ENCODE data around the gene SBF1. TPM values are rescaled to one million over a fixed set of nuclear protein-coding genes. Genes with fewer than 3 reads are reported as not detected.
"Not testable (repeated sequence)": the region's sequence is repeated elsewhere in the genome, so short reads cannot be mapped to it uniquely, and the experiment has no call there.

The SBF1 gene
- total RNA-seq, 1 experiment from 2014 or later: 82.1 TPM

GRCh38 chr22:50522806-50523438 is 48.1 kb upstream of the SBF1 start:
- Mint-ChIP-seq H3K4me3 (ENCODE audit: unreplicated experiment) (no peak overlapping the region), H3K27me3 (ENCODE audit: insufficient read depth, unreplicated experiment) (no peaks in the 10 kb centered on the region), H3K4me1 (ENCODE audit: insufficient read depth, unreplicated experiment) (peaks cover 14% of the 10 kb centered on the region), H3K9me3 (ENCODE audit: unreplicated experiment) (no peaks in the 10 kb centered on the region), H3K27ac (ENCODE audit: low read depth, unreplicated experiment) (no peak overlapping the region), H3K36me3 (ENCODE audit: insufficient read depth, unreplicated experiment) (peaks cover 60% of the 10 kb centered on the region)
- no TSS peak for BruUV-seq (replicated peaks)
- intact Hi-C loops (cut with micrococcal nuclease): no loop called here
- ChIA-PET POLR2A (interaction anchor here (0.6 to 1.1 kb wide), 3 partner anchors 14 to 41 kb away, joined by 3 to 4 read pairs (median 3); partner anchors contain the start of genes LMF2 and NCAPH2), CTCF (interaction anchor here (0.7 to 1.4 kb wide), 3 partner anchors 14 to 98 kb away, joined by 3 to 8 read pairs (median 4); partner anchors contain the start of gene SYCE3)
- no peak for DNase-seq (ENCODE audit: unreplicated experiment)
- TF ChIP-seq CTCF (IDR thresholded peaks at IDR 0.05; ENCODE audit: unreplicated experiment): no peak

GRCh38 chr22:50522208-50522805 is 47.5 kb upstream of the SBF1 start:
- ChIA-PET POLR2A (interaction anchor here (0.6 to 1.1 kb wide), 3 partner anchors 13 to 41 kb away, joined by 3 to 4 read pairs (median 3); partner anchors contain the start of genes LMF2 and NCAPH2), CTCF (interaction anchor here (1.0 to 1.4 kb wide), 2 partner anchors 41 to 99 kb away, joined by 4 to 8 read pairs; partner anchors contain the start of gene SYCE3)
- BruUV-seq (replicated peaks): no TSS peak
- peaks cover 55% of the 10 kb centered on the region for H3K36me3 Mint-ChIP-seq (ENCODE audit: insufficient read depth, unreplicated experiment)
- intact Hi-C loops (cut with micrococcal nuclease): no loop called here
- no peaks in the 10 kb centered on the region for H3K9me3 Mint-ChIP-seq (ENCODE audit: unreplicated experiment)
- TF ChIP-seq CTCF (IDR thresholded peaks at IDR 0.05; ENCODE audit: unreplicated experiment): no peak
- H3K27me3 Mint-ChIP-seq (ENCODE audit: insufficient read depth, unreplicated experiment): no peaks in the 10 kb centered on the region
- H3K4me1 Mint-ChIP-seq (ENCODE audit: insufficient read depth, unreplicated experiment): peaks cover 13% of the 10 kb centered on the region
- H3K27ac Mint-ChIP-seq (ENCODE audit: low read depth, unreplicated experiment): no peak overlapping the region
- DNase-seq (ENCODE audit: unreplicated experiment): no peak
- no peak overlapping the region for H3K4me3 Mint-ChIP-seq (ENCODE audit: unreplicated experiment)

GRCh38 chr22:50521710-50522109 is 46.9 kb upstream of the SBF1 start:
- DNase-seq (ENCODE audit: unreplicated experiment): no peak
- Mint-ChIP-seq H3K4me3 (ENCODE audit: unreplicated experiment) (no peak overlapping the region), H3K27ac (ENCODE audit: low read depth, unreplicated experiment) (no peak overlapping the region), H3K36me3 (ENCODE audit: insufficient read depth, unreplicated experiment) (peaks cover 53% of the 10 kb centered on the region), H3K4me1 (ENCODE audit: insufficient read depth, unreplicated experiment) (peaks cover 7% of the 10 kb centered on the region), H3K9me3 (ENCODE audit: unreplicated experiment) (no peaks in the 10 kb centered on the region), H3K27me3 (ENCODE audit: insufficient read depth, unreplicated experiment) (no peaks in the 10 kb centered on the region)
- TF ChIP-seq CTCF (IDR thresholded peaks at IDR 0.05; ENCODE audit: unreplicated experiment): no peak
- ChIA-PET POLR2A (interaction anchor here (1.1 kb wide), 1 partner anchor 14 kb away, joined by 4 read pairs; the partner anchor contains the start of genes LMF2 and NCAPH2), CTCF (interaction anchor here (1.4 kb wide), 1 partner anchor 42 kb away, joined by 8 read pairs; the partner anchor contains the start of gene SYCE3)
- intact Hi-C loops (cut with micrococcal nuclease): no loop called here
- BruUV-seq (replicated peaks): no TSS peak

GRCh38 chr22:50520826-50521453 is 46.1 kb upstream of the SBF1 start:
- Mint-ChIP-seq H3K9me3 (ENCODE audit: unreplicated experiment) (no peaks in the 10 kb centered on the region), H3K27ac (ENCODE audit: low read depth, unreplicated experiment) (no peak overlapping the region), H3K27me3 (ENCODE audit: insufficient read depth, unreplicated experiment) (no peaks in the 10 kb centered on the region), H3K4me3 (ENCODE audit: unreplicated experiment) (no peak overlapping the region), H3K4me1 (ENCODE audit: insufficient read depth, unreplicated experiment) (peaks cover 7% of the 10 kb centered on the region), H3K36me3 (ENCODE audit: insufficient read depth, unreplicated experiment) (peaks cover 51% of the 10 kb centered on the region)
- BruUV-seq (replicated peaks): no TSS peak
- POLR2A ChIA-PET: no interaction called here
- CTCF ChIA-PET: no interaction called here
- no peak for DNase-seq (ENCODE audit: unreplicated experiment)
- intact Hi-C loops (cut with micrococcal nuclease): no loop called here
- no peak for TF ChIP-seq CTCF (IDR thresholded peaks at IDR 0.05; ENCODE audit: unreplicated experiment)

DNA sequence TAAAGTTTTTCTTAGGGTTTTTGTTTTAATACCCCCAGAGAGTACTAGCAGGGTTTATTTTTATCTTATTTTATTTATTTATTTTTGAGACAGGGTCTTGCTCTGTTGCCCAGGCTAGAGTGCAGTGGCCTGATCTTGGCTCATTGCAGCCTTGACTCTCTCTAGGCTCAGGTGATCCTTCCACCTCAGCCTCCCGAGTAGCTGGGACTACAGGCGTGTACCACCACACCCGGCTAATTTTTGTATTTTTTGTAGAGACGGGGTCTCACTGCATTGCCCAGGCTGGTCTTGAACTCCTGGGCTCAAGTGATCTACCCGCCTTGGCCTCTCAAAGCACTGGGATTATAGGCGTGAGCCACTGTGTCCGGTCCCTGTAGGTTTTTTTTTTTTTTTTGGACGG is 45.3 kb upstream of the SBF1 start:
- H3K9me3 Mint-ChIP-seq (ENCODE audit: unreplicated experiment); DNase-seq (ENCODE audit: unreplicated experiment); BruUV-seq (replicated peaks); H3K4me3 Mint-ChIP-seq (ENCODE audit: unreplicated experiment); H3K4me1 Mint-ChIP-seq (ENCODE audit: insufficient read depth, unreplicated experiment); intact Hi-C loops (cut with micrococcal nuclease); H3K27me3 Mint-ChIP-seq (ENCODE audit: insufficient read depth, unreplicated experiment); CTCF ChIA-PET; POLR2A ChIA-PET; H3K27ac Mint-ChIP-seq (ENCODE audit: low read depth, unreplicated experiment): not testable (repeated sequence)
- peaks cover 43% of the 10 kb centered on the region for H3K36me3 Mint-ChIP-seq (ENCODE audit: insufficient read depth, unreplicated experiment)
